Measurements from ENCODE around the gene SRPX. TPM values are rescaled to one million over a fixed set of nuclear protein-coding genes. Genes with fewer than 3 reads are reported as not detected.

The SRPX gene
- total and polyA plus RNA-seq, 2 of the 13 experiments (the other 11 are each of a cell fraction or from before 2014, with no cell fraction given): 0.30 TPM; not detected in 1

DNA sequence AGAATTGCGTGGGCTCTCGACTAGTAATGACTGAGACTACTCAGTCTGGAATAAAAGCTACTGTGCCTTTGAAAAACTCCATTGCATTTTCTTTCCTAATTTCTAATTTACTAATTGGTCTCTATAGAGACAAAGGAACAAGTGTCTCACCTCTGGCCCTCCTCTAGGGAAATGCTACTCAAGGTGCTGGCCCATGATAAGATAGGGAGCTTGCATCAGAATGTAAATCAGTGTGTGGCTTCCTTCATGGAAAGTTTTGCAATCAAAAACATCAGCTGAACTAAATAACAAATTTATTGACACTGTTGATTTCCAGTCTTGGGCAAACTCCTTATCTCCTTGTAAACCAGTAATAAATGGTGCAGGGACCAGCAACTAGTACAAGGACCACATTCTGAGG lies 81.8 kb downstream of the SRPX start:
- BruUV-seq (replicated peaks): no TSS peak
- POLR2A ChIA-PET: no interaction called here

More for the DNA sequence above, 81.8 kb downstream of the SRPX start:
- Histone ChIP-seq H3K4me3 (replicated peaks in 1 of 3; ENCODE audit: insufficient read depth in 1 of 3, low read depth in 2 of 3, low read length in 3 of 3) (no peak overlapping the region), H3K9me3 (ENCODE audit: low read length) (no peaks in the 10 kb centered on the region), H3K36me3 (replicated peaks in 1 of 2; ENCODE audit: control insufficient read depth in 1 of 2, insufficient read depth in 2 of 2, low read length in 2 of 2) (no peaks in the 10 kb centered on the region), H3K27me3 (ENCODE audit: control insufficient read depth in 1 of 2, insufficient read depth in 2 of 2, low read length in 2 of 2) (no peaks in the 10 kb centered on the region), H3K79me2 (ENCODE audit: insufficient read depth, low read length) (no peaks in the 10 kb centered on the region), H3K9ac (ENCODE audit: insufficient read depth, low read depth, low read length) (no peak overlapping the region), H4K20me1 (ENCODE audit: insufficient read depth, low read length) (no peaks in the 10 kb centered on the region), H3K27ac (ENCODE audit: extremely low read length, insufficient read depth, low read length) (no peak overlapping the region), H3K4me2 (ENCODE audit: low read depth, low read length) (no peak overlapping the region), H3K4me1 (ENCODE audit: insufficient read depth, low read length) (no peaks in the 10 kb centered on the region), H2AFZ (ENCODE audit: low read length) (no peak overlapping the region)
- CTCF ChIA-PET (ENCODE audit: low intra/inter-chr PET ratio, low total read pairs): no interaction called here
- TF ChIP-seq ATM (IDR thresholded peaks at IDR 0.05; ENCODE audit: borderline replicate concordance) (no peak), ZNF652 (CRISPR knock-in tag; IDR thresholded peaks at IDR 0.05; ENCODE audit: borderline replicate concordance, low read depth) (no peak), ZNF773 (CRISPR knock-in tag; IDR thresholded peaks at IDR 0.05; ENCODE audit: borderline replicate concordance) (no peak), ZNF251 (CRISPR knock-in tag; IDR thresholded peaks at IDR 0.05) (no peak), SNRNP70 (IDR thresholded peaks at IDR 0.05; ENCODE audit: low read depth, low read length) (no peak), CEBPB (IDR thresholded peaks at IDR 0.05; ENCODE audit: borderline replicate concordance, low read depth, low read length) (no peak), MIXL1 (CRISPR knock-in tag; IDR thresholded peaks at IDR 0.05) (no peak), ZNF7 (CRISPR knock-in tag; IDR thresholded peaks at IDR 0.05) (no peak)
- TF ChIP-seq, protein P1, sequence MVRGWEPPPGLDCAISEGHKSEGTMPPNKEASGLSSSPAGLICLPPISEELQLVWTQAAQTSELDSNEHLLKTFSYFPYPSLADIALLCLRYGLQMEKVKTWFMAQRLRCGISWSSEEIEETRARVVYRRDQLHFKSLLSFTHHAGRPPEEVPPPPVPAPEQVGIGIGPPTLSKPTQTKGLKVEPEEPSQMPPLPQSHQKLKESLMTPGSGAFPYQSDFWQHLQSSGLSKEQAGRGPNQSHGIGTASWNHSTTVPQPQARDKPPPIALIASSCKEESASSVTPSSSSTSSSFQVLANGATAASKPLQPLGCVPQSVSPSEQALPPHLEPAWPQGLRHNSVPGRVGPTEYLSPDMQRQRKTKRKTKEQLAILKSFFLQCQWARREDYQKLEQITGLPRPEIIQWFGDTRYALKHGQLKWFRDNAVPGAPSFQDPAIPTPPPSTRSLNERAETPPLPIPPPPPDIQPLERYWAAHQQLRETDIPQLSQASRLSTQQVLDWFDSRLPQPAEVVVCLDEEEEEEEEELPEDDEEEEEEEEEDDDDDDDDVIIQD (CRISPR knock-in tag; IDR thresholded peaks at IDR 0.05; ENCODE audit: low read depth): no peak
- TF ChIP-seq, protein P2, sequence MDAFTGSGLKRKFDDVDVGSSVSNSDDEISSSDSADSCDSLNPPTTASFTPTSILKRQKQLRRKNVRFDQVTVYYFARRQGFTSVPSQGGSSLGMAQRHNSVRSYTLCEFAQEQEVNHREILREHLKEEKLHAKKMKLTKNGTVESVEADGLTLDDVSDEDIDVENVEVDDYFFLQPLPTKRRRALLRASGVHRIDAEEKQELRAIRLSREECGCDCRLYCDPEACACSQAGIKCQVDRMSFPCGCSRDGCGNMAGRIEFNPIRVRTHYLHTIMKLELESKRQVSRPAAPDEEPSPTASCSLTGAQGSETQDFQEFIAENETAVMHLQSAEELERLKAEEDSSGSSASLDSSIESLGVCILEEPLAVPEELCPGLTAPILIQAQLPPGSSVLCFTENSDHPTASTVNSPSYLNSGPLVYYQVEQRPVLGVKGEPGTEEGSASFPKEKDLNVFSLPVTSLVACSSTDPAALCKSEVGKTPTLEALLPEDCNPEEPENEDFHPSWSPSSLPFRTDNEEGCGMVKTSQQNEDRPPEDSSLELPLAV (CRISPR knock-in tag; conservative IDR thresholded peaks at IDR 0.05; ENCODE audit: low read depth): no peak
- TF ChIP-seq, protein P3, sequence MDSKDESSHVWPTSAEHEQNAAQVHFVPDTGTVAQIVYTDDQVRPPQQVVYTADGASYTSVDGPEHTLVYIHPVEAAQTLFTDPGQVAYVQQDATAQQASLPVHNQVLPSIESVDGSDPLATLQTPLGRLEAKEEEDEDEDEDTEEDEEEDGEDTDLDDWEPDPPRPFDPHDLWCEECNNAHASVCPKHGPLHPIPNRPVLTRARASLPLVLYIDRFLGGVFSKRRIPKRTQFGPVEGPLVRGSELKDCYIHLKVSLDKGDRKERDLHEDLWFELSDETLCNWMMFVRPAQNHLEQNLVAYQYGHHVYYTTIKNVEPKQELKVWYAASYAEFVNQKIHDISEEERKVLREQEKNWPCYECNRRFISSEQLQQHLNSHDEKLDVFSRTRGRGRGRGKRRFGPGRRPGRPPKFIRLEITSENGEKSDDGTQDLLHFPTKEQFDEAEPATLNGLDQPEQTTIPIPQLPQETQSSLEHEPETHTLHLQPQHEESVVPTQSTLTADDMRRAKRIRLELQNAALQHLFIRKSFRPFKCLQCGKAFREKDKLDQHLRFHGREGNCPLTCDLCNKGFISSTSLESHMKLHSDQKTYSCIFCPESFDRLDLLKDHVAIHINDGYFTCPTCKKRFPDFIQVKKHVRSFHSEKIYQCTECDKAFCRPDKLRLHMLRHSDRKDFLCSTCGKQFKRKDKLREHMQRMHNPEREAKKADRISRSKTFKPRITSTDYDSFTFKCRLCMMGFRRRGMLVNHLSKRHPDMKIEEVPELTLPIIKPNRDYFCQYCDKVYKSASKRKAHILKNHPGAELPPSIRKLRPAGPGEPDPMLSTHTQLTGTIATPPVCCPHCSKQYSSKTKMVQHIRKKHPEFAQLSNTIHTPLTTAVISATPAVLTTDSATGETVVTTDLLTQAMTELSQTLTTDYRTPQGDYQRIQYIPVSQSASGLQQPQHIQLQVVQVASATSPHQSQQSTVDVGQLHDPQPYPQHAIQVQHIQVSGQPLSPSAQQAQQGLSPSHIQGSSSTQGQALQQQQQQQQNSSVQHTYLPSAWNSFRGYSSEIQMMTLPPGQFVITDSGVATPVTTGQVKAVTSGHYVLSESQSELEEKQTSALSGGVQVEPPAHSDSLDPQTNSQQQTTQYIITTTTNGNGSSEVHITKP (CRISPR knock-in tag; IDR thresholded peaks at IDR 0.05; ENCODE audit: low read depth): no peak
- DNase-seq (ENCODE audit: low spot score): no peak
- 0% methylated on average over 2 of the region's 2 CpGs for whole genome bisulfite sequencing (ENCODE audit: low lambda C conversion rate)
- in situ Hi-C loops (cut with HindIII; ENCODE audit: extremely low pct_ligation_motif_present, low pct_unique_long_range_greater_than_20kb): no loop called here
- no peak for FAIRE-seq
- intact Hi-C loops (cut with micrococcal nuclease; ENCODE audit: unreplicated experiment): no loop called here
- ATAC-seq: no peak
